Left ventricle myocardium superior (tissue), 1 donor: ENCODE results near the gene PSTPIP1. TPM values are rescaled to one million over a fixed set of nuclear protein-coding genes. Genes with fewer than 3 reads are reported as not detected.
A peak's percentile ranks its signal among the peaks of the same experiment; 100 is the strongest.

Experiments used
- ATAC-seq: fragments of 200-7000 bp; cut with Tn5 transposase; one replicate; pipeline ENCODE4 v1.9.1; 2020; ENCODE audit warnings: mild to moderate bottlenecking, moderate library complexity
- DNase-seq: peaks from one replicate; pipeline ENCODE4 v3.0.0-alpha.2; 2020
- intact Hi-C: fragments of 100-400 bp; cut with micrococcal nuclease; formaldehyde crosslinking; loops from one replicate; pipeline ENCODE4 v1.11.0; 2022
- total RNA-seq: library from RNA; stranded (reverse); fragmentation: NEBNext Ultra II Directional; extraction: Animal tissue kit (Norgen Biotek cat#: 25700); gene quantifications from one replicate; pipeline ENCODE4 v1.2.1, GENCODE V29; 2021
- donor health status: DM: no; HTN: yes; CAD: no; lungs with severe emphysema.

The PSTPIP1 gene
- total RNA-seq, 1 donor from 2014 or later, result 2.4 TPM

DNA sequence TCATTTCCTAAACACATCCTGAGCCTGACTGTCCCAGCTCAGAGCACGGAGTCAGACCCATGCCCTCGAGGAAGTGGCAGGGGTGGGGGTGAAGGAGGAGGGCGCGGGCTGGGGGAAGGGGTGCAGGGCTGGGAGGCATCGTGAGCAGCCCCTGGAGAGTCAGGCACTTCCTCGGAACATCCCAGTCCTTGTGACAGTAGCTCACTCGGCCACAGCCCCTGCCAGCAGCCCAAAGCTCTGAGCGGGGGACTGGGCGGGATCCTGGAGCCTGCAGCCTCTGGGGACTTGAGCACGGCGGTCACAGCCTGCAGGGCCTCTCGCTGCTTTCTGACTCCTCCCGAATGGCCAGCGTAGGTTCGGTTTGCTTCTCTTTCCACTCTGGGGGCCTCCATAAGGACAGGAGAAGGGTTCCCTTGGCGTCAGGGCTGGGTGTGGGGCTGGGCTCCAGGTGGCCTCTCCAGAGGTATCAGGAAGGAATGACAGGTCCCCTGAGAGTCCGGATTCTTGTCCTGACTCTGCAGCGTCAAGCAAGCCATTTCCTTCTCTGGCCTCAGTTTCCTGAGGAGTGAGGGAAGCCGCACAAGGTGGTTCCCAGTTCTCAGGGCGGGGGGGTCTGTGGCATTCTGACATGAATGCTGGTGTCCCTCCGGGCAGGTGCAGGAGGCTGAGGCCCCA lies 20.9 kb downstream of the PSTPIP1 start:
- intact Hi-C loops, result no loop called here
- no peak for ATAC-seq
- no peak for DNase-seq

DNA sequence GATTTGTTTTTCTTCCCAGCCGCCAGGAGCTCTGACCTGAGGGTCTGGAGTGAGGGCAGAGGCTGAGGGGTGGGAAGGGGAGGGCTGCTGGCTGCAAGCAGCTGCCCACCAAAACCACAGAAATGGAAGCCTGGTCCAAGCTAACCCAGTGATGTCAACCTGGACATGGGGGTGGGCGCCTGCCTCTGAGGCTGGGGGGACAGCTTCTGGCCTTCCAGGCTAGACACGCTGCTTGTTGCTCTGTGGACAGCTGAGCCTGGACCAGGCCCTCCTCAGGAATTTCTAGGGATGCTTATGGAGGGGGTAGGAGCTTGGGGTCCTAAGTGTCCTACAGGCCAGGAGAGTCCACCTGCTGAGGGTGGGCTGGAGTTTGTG lies 21.4 kb downstream of the PSTPIP1 start:
- DNase-seq, result no peak
- ATAC-seq, result no peak
- intact Hi-C loops, result no loop called here

DNA sequence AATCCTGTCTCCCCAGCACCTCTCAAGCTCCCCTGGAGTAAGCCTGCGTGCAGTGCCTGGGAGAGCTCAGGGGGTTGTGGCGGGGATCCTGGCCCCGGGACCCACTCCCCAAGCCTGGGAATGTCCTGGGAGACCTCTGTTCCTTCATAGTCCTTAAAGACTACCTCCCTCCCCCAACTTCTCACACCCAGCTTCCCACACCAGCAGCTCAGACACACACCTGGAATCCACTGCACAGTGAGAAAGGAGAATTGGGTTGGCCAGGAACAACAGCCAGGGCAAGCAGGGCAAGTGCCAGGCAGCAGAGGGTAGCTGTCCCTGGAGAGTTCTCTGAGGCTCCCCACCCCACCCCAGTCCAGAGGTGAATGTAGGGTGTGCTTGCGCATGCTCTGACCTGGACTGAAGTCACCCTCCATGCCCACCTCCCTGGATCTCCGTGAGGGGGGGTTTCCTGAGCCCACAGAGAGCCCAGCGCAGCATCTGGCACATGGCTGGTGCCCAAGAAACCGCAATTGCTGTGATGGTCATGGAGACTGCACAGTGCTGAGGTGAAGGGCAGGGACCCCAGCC lies 22.2 kb downstream of the PSTPIP1 start:
- no peak for ATAC-seq
- DNase-seq, result no peak
- intact Hi-C loops, result no loop called here

DNA sequence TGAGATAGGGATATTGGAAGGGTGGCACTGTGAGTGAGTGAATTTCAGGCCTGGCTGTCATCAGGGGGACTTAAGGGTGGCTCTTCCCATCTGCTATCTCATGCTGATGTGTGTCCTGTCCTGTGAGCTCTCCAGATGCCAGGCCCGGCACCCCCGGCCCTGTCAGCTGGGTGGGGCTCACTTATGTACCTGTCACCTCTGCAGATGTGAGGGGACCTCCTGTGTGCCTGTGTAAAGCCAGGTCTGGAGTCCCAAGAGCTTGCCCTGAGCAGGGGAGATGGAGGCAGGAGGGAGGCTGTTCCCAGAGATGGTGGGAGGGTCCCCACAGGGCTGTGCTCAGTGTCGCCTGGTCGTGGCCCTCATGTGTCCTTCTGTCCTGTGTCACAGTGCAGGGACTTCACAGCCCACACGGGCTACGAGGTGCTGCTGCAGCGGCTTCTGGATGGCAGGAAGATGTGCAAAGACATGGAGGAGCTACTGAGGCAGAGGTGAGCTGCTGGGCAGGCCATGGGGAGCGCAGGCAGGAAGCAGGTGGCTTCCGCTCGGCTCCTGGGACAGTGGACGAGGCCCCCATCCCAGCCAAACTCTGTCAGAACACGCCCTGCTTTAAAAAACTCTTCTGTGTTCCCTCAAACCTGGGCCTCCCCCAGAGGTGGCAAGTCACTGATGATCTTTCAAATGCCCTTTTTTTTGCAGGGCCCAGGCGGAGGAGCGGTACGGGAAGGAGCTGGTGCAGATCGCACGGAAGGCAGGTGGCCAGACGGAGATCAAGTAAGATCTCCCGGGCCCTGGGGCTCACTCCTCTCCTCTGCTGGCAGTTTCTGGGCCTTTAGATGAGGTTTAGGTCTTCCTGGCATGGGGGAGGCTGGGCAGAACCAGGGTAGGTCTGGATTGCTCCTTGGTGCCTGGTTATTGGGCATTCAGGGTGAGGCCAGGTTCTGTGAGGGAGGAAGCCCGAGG lies 23.1 kb downstream of the PSTPIP1 start:
- DNase-seq (no peak), ATAC-seq (no peak)
- intact Hi-C loops, result no loop called here

DNA sequence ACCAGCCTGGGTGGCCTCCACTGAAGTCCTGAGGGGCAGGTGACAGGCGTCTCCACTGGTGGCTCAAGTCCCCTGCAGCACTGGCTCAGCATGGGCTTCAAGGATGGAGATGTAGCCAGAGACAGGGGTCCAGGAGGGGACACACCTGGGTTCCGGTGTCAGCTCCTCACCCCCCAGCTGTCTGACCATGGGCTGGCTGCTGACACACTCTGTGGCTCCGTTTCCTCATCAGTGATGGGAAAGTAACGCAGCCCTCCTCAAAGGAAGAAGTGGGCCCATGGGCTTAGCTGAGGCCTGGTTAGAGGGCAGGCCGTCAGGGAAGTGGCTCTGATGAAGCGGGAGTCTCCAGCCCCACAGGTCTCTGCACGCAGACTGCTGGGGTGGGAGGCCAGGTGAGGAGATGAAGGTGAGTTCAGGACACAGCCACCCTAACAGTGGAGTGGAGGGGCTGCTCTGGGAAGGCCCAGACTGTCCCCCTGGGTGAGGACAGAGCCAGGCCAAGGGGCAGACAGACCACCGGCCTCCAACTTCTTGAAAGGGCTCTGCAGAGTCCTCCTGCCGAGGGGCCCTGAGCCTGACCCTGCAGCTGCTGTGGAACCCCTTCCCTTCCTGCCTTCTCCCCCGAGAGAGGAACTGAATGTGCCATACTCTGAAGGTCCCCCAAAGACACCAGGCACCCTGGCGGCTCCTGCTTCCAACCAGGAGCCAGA lies 24.0 kb downstream of the PSTPIP1 start:
- intact Hi-C loops, result no loop called here
- ATAC-seq, result no peak
- no peak for DNase-seq

DNA sequence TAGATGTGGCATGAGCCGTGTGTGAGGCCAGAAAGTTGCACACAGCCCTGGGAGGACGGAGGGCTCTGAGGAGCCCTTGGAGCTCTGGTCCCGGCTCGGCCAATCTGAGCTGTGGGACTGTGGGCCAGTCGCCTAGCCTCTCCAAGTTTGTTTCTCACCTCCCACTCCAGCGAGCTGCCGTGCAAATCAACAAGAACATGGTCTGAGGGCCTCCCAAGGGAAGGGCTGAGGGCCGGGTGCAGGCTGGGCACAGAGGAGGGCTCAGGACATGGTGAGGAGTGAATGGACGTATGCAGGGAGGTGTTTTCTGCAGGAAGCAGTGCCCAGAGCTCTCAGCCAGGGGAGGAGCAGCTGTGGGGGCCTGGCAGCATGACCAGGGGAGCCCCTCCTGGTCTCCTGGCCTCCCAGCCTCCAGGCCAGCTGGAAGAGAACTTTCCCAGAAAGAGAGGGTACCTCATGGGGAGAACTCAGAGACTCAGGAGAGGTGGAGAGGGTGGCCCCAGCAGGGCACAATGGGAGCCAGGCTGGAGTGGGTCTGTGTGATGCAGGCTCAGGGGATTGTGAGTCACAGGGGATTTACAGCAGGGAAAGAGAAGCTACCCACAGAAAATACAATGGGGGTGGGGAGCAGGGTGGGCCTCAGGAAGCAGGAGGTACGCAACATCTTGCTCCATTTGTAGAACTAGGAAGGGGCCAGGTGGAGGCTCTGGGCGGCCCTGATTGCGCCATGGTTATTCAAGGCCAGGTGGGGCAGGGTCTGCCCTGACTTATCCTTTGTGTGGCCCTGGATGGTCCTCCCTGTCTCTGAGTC lies 24.8 kb downstream of the PSTPIP1 start:
- ATAC-seq (no peak), DNase-seq (no peak)
- intact Hi-C loops, result no loop called here

DNA sequence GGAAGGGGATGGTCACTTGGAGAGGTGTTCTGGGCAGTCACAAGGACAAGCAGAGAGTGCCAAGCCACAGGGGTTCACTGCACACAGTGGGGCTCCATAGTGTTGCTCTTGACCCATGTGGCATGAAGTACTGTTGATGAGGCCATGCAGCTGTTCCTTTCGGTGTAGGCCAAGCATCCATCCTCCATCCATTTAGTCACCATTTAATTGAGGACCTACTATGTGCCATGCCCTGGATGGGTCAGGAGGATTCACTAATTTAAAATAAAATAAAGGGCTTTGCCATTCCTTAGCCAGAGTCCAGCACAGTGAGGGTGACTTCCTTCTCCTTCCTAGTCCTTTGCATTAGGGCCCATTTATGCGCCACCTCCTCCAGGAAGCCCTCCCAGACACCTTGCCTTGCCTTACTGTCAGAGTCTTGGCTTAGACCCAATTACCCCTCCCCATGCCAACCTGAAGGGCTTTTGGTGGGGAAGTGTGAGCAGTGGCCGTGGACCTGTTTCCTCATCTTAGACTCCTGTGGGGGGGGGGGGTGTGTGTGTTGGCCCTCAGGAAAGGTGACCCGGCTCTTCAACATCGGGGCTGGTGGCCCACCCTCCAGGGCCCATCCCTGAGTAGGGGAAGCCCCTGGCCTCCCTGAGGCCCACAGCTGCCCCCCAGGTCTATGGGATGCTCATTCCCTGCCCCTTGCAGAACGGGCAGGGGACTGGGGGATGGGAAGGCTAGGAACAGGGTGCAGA lies 25.6 kb downstream of the PSTPIP1 start:
- ATAC-seq, result no peak
- no peak for DNase-seq
- intact Hi-C loops, result no loop called here

DNA sequence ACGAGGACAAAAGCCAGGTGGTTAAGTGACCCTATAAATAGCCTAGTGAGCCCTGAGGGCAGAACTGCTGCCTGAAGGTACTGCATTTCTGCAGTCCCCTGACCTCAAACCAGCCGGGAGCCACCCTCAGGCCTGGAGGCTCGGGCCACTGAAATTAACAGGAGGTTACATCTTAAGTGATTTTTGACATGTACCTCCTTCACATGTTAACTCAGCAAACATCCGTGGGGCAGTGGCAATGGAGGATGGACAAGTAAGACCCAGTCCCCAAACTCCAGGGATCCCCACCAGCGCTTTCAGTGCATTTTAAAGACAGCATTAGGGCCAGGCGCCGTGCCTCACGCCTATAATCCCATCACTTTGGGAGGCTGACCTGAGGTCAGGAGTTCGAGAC lies 26.2 kb downstream of the PSTPIP1 start:
- peak; percentile 45 for DNase-seq
- intact Hi-C loops, result no loop called here
- ATAC-seq, result peak; percentile 82

DNA sequence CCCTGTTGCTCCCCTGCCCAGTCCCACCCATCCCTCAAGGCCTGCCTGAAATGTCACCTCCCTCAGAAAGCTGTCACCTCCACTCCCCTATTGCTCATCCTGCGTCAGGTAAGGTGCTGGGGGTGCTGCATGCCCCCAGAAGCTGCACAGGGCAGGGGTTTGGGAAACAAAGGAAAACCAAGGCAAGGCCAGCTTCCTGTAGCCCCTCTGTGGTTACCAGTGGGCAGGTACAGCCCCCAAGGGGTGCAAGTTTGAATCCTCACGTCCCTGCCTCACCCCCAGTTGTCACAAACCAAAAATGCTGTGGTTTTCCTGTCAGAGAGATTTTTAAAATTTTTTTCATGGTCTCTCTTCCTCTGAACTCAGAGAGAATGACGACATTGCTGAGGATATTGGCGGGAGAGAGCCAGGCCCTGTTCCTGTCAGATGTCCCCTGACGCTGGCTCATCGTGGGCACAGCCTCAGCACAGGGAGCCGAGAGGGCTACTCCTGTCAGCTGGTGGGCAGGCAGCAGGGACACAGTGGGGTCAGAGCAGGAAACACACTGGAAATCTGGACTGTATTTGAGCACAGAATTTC lies 27.0 kb downstream of the PSTPIP1 start:
- intact Hi-C loops, result no loop called here
- peak; percentile 35 for DNase-seq
- peak; percentile 8 for ATAC-seq

DNA sequence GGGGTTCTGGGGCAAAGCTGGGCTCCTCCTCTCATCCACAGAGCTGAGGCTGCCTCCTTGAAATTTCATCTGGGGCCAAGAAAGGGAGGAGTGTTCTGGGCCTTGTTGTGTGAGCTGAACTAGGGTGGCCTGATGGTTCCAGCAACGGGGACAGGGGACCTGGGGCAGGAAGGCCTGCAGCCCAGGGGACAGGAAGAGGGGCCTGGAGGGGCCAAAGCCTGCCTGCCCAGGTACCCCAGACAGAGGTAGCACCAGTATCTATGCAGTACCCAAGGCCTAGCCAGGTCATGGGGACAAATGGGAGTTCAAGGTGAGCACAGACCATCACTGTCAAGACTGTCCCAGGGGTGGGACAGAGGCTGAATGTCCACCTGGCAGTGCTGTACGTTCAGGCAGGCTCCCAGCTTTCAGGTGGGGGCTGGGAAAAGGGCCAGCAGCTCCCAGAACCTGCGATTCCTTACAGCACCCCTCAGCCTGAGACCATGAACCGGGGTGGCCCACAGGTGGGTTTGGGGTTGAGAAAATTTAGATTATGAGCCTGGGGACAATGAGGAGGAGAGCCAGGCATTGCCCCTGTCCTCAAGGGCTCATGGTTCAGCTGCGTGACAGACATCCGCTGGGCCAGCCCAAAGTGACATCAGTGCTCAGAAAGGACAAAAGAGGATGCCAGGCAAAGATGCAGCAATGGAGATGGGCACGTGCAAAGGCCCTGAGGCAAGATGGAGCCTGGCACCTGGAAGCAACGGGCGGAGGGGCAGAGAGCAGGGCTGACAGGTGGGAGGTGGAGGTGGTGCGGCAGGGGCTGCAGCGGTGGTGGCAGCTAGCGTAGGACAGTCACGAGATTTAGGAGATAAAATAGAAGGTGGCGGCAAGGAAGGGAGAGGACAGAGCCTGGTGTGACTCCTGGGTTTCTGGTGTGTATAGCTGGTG lies 28.0 kb downstream of the PSTPIP1 start:
- no peak for ATAC-seq
- intact Hi-C loops, result no loop called here
- DNase-seq, result peak; percentile 26

DNA sequence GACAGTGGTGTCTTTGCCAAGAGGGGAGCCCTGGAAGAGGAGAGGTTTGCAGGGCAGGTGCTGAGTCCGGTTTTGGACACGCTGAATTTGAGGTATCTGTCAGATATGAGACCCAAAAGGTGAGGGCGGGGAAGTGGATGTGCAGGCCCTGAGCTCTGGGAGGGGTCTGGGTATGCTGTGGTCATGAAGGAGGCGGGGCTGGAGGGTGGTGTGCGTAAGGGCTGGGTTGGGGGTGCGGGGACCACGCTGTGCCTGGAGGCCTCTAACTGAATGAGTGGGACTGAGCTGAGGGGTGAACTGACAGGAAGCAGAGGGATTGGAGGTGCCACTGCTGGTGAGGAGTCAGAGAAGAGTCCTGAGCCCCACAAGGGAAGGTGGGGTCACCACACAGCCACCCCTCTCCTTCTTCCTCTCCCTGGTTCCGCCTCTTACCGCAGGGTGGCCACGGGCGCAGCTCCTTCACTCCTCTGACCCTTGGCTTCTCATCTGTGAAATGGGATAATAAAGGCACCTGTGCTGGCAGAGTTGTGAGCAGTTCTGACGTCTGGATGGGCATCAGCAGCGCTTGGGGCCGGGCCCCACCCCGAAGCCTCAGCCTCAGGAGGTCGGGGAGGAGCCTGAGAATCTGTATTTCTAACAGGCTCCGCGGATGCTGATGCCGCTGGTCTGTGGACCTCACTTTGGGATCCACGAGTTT lies 28.8 kb downstream of the PSTPIP1 start:
- no peak for ATAC-seq
- DNase-seq, result peak; percentile 19
- intact Hi-C loops, result no loop called here

DNA sequence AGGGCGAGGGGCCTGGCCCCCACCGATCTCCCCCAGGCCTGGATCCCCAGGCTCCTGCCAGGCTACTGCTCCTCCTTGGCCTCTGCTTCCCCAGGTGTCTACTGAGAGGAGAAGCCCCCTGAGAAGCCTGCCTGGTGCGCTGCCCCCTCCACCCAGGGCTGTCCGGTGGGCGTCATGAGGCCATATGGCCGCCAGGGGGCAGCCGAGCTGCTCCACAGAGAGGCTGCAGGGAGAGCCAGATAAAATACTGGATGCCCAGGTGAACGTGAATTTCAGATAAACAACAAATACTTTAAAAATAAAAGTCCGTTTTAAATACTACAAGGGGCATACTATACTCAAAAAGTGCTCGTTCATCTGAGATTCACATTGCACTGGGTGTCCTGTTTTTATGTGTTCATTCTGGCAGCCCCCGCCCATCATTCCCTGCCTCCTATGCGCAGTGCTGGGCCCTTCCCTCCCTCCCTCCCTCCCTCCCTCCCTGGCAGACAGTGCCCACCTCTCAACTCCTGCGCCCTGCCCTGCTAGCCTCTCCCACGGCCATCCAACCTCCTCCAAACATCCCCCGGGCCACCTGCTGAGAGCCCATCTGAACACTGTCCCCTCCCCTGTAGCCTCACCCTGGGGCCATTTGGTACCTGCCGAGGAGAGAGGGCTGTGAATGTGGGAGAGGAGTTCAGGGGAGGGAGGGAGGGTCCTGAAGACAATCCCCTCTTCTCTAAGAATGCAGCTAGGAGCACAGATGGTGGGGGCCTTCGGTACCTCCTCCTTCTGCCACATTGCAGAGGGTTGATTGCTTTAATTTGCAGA lies 29.6 kb downstream of the PSTPIP1 start:
- peak; percentile 51 for ATAC-seq
- intact Hi-C loops, result no loop called here
- peak; percentile 85 for DNase-seq

DNA sequence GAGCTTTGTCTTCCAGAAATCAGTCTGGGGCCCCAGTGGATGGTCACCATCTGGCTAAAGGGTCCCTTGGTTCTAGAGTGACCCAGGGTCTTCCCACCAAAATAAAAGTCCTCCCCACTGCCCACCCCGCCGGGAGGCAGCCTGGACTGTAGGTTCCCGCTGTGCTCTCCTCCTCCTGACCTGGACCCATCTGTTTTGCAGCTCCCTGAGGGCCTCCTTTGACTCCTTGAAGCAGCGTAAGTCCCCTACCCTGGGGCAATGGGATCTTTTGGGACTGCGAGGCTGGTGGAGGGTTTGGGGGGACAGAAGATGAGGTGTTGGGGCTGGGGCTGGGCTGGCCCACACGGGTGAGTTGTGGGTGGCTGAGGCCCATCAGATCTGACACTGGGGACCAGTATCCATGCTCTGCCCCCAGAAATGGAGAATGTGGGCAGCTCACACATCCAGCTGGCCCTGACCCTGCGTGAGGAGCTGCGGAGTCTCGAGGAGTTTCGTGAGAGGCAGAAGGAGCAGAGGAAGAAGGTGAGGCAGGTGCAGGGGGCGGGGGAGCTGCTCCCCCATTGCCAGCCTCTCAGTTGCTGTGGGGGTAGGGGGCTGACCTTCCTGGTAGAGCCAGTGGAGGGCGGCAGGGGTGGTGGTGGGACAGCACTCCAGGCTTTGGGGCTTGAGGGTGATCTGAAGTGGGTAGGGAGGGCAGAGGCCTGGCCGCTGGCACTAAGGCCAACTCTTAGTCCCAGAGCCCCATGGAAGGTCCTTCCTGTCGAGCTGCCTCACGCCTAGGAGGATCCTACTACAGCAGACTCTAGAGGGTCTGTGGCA lies 30.4 kb downstream of the PSTPIP1 start:
- ATAC-seq (no peak), DNase-seq (peak; percentile 18)
- intact Hi-C loops, result no loop called here

DNA sequence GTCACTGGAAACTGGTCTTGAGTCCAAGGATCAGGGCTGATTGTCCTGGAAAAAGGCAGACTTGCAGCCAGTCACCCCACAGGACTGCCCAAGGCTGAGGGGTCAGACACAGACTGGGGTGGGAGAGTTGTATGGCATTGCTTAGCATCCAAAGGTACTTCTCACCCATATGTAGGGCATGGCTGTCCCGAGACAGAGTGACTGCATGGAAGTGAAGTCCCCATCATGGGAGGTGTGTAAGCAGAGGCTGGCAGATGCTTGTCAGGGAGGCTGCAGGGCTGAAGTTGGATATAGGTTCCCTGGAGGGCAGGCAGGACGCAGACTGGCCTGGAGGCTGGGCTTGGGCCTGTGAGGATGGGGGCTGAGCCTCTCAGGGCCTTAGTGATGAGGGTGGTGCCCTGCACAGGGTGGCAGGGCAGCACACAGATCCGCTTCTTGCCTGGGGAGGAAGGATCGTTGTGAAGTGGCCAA lies 31.1 kb downstream of the PSTPIP1 start:
- intact Hi-C loops, result no loop called here
- DNase-seq (peak; percentile 14), ATAC-seq (no peak)
